ENCODE results near the gene KRTAP5-5. TPM values are rescaled to one million over a fixed set of nuclear protein-coding genes. Genes with fewer than 3 reads are reported as not detected.
A peak's percentile ranks its signal among the peaks of the same experiment; 100 is the strongest.

KRTAP5-5 gene
- total and polyA plus RNA-seq, 2 of the 8 experiments (the other 6 are each of a cell fraction or from before 2014, with no cell fraction given) = 0.09 TPM; not detected in 1

DNA sequence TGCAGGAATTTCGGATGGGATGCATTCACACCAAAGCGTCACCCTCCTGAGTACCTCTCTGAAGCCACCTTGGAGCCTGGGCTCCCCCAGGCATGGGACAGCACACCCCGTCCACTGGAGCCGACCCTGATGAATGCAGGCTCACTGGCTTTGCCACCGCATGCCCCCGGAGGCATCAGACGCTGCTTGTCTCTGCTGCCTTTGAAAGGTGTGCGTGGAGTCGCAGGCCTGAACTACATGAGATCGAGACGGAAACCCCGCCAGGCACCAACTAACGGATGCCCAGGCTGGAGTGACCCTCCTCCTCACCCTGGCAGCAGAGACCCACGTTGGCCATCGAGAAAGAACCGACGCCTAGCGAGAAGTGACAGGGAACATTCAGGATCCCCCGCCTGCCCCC, 22.5 kb downstream of the KRTAP5-5 start:
- DNase-seq (ENCODE audit: low read depth in 1 of 2, low spot score in 2 of 2) (no peak), FAIRE-seq (no peak)
- Histone ChIP-seq H2BK12ac (ENCODE audit: low read depth, low read length) (no peak overlapping the region; the same call in 1 of the 2 replicates), H2BK120ac (replicated peaks; ENCODE audit: low read depth, low read length) (no peak overlapping the region), H3K36me3 (ENCODE audit: control insufficient read depth in 2 of 4, insufficient read depth in 4 of 4, low read length in 3 of 4) (no peaks in the 10 kb centered on the region), H4K5ac (ENCODE audit: insufficient read length, low read depth, low read length) (no peak overlapping the region), H3K4me3 (ENCODE audit: extremely low read depth in 1 of 4, insufficient read depth in 2 of 4, low read depth in 3 of 4, low read length in 4 of 4) (no peak overlapping the region), H3K27me3 (replicated peaks in 1 of 4; ENCODE audit: control insufficient read depth in 3 of 4, extremely low read depth in 1 of 4, insufficient read depth in 3 of 4, low read length in 3 of 4) (peaks cover 0 to 9% (median 6%) of the 10 kb centered on the region in 4 experiments; a peak in 4 of 7 replicates), H3K18ac (ENCODE audit: extremely low read depth, low read length) (no peak overlapping the region), H3K9me3 (ENCODE audit: insufficient read depth in 2 of 2, low read depth in 1 of 2, low read length in 1 of 2) (no peaks in the 10 kb centered on the region), H3K4me1 (replicated peaks in 1 of 4; ENCODE audit: control insufficient read depth in 3 of 4, insufficient read depth in 4 of 4, low read length in 3 of 4) (peaks cover 0 to 6% (median 2%) of the 10 kb centered on the region in 4 experiments; a peak in 3 of 7 replicates), H2BK15ac (ENCODE audit: low read length) (no peak overlapping the region; the same call in 1 of the 2 replicates), H3K79me1 (ENCODE audit: low read depth, low read length) (no peaks in the 10 kb centered on the region), H4K91ac (replicated peaks; ENCODE audit: insufficient read length, low read length) (peak overlapping the region; percentile 25), H3K56ac (replicated peaks; ENCODE audit: insufficient read length, low read depth, low read length) (no peak overlapping the region), H2AFZ (ENCODE audit: low read length) (no peak overlapping the region), H3K4me2 (ENCODE audit: insufficient read depth in 1 of 2, low read depth in 2 of 2, low read length in 2 of 2) (no peak overlapping the region), H4K8ac (ENCODE audit: extremely low read depth, insufficient read depth, low read length) (no peak overlapping the region), H3K23ac (ENCODE audit: insufficient read length) (no peak overlapping the region), H3K9ac (replicated peaks in 1 of 4; ENCODE audit: extremely low read depth in 1 of 4, low read depth in 3 of 4, low read length in 3 of 4) (no peak overlapping the region), H4K20me1 (replicated peaks in 1 of 2; ENCODE audit: control insufficient read depth in 1 of 2, insufficient read depth in 2 of 2, low read length in 2 of 2) (no peaks in the 10 kb centered on the region), H3K4ac (replicated peaks; ENCODE audit: insufficient read length, low read depth, low read length) (no peak overlapping the region), H2BK20ac (ENCODE audit: low read length) (no peak overlapping the region), H3K79me2 (ENCODE audit: control insufficient read depth in 1 of 2, insufficient read depth in 2 of 2, low read length in 2 of 2) (no peaks in the 10 kb centered on the region), H3K14ac (ENCODE audit: insufficient read length) (no peak overlapping the region), H3K27ac (ENCODE audit: low read depth, low read length) (no peak overlapping the region), H2AK5ac (ENCODE audit: low read depth, low read length) (no peak overlapping the region), H3K23me2 (ENCODE audit: low read depth, low read length) (no peaks in the 10 kb centered on the region), H2BK5ac (ENCODE audit: low read depth, low read length) (no peak overlapping the region)
- TF ChIP-seq MAFK (IDR thresholded peaks at IDR 0.05; ENCODE audit: low read depth, low read length) (no peak), JUN (IDR thresholded peaks at IDR 0.05; ENCODE audit: low read depth, low read length) (no peak), EGR1 (IDR thresholded peaks at IDR 0.05; ENCODE audit: borderline replicate concordance, low read depth, low read length) (no peak)
- CTCF ChIA-PET (ENCODE audit: partially characterized antibody) = interaction anchor here (0.7 to 10.1 kb wide), 57 partner anchors 9 to 501 kb away, joined by 3 to 166 read pairs (median 4); partner anchors contain the start of genes KRTAP5-5 and SYT8
- POLR2A ChIA-PET (ENCODE audit: partially characterized antibody) = interaction anchor here (1.1 kb wide), 1 partner anchor 42 kb away, joined by 3 read pairs; no protein-coding TSS in a partner anchor
- 88% methylated on average over 19 of the region's 19 CpGs; no CpG with 5 or more reads in 1 of the 2 experiments for WGBS, 2 experiments (ENCODE audit: extremely low coverage in 1 of 2, insufficient coverage in 1 of 2, insufficient read length in 1 of 2, insufficient replicate concordance in 2 of 2, low coverage in 1 of 2, low lambda C conversion rate in 2 of 2, missing lambda C conversion rate in 1 of 2)
